Neural progenitor cell (in vitro differentiated cells): ENCODE results near the gene CUL7. TPM values are rescaled to one million over a fixed set of nuclear protein-coding genes. Genes with fewer than 3 reads are reported as not detected.

Experiments used
- DNase-seq: peaks from one replicate; pipeline ENCODE4 v3.0.0-alpha.2; 2016; ENCODE audit warnings: low spot score
- H2AFZ ChIP-seq: fragments of 200-600 bp; sonication (generic); replicated peaks from 2 replicates; pipeline ENCODE4 v1.6.1; 2016; ENCODE audit warnings: antibody characterized with exemption
- H3F3A ChIP-seq: fragments of 200-600 bp; sonication (generic); 2 replicates; pipeline ENCODE4 v1.6.1; 2016; ENCODE audit warnings: antibody characterized with exemption, low read depth
- H3K27ac ChIP-seq: fragments of 200-600 bp; sonication (generic); 2 replicates; pipeline ENCODE4 v1.5.1; 2016; ENCODE audit warnings: mild to moderate bottlenecking
- H3K27me3 ChIP-seq: fragments of 200-600 bp; sonication (generic); 2 replicates; pipeline ENCODE4 v1.6.1; 2016; ENCODE audit warnings: mild to moderate bottlenecking, moderate library complexity
- H3K36me3 ChIP-seq: fragments of 200-600 bp; sonication (generic); 2 replicates; pipeline ENCODE4 v1.5.1; 2016
- H3K4me1 ChIP-seq: fragments of 200-600 bp; sonication (generic); 2 replicates; pipeline ENCODE4 v1.6.1; 2016; ENCODE audit warnings: mixed run types
- H3K4me2 ChIP-seq: fragments of 200-600 bp; sonication (generic); 2 replicates; pipeline ENCODE4 v1.6.1; 2016
- H3K4me3 ChIP-seq: fragments of 200-600 bp; sonication (generic); 2 replicates; pipeline ENCODE4 v1.5.1; 2016
- H3K79me2 ChIP-seq: fragments of 200-600 bp; sonication (generic); 2 replicates; pipeline ENCODE4 v1.6.1; 2016; ENCODE audit warnings: low read depth
- H3K9ac ChIP-seq: fragments of 200-600 bp; sonication (generic); 2 replicates; pipeline ENCODE4 v1.6.1; 2016
- H3K9me3 ChIP-seq: fragments of 200-600 bp; sonication (generic); 2 replicates; pipeline ENCODE4 v1.5.1; 2016; ENCODE audit warnings: low read depth
- H4K20me1 ChIP-seq: fragments of 200-600 bp; sonication (generic); 2 replicates; pipeline ENCODE4 v1.6.1; 2016; ENCODE audit warnings: low read depth
- H3K27ac Mint-ChIP-seq: 3 replicates; pipeline ENCODE4 v1.8.0; 2021; ENCODE audit warnings: mixed read lengths
- H3K27me3 Mint-ChIP-seq: 2 replicates; pipeline ENCODE4 v1.8.0; 2022; ENCODE audit warnings: low read depth, mild to moderate bottlenecking, inconsistent platforms, moderate library complexity, mixed read lengths; ENCODE audit not compliant: insufficient read depth
- H3K36me3 Mint-ChIP-seq: 3 replicates; pipeline ENCODE4 v1.8.0; 2021; ENCODE audit warnings: mixed read lengths
- H3K4me1 Mint-ChIP-seq: 3 replicates; pipeline ENCODE4 v1.8.0; 2021; ENCODE audit warnings: mixed read lengths
- H3K4me3 Mint-ChIP-seq: 3 replicates; pipeline ENCODE4 v1.8.0; 2021; ENCODE audit warnings: mild to moderate bottlenecking, moderate library complexity, mixed read lengths
- H3K9me3 Mint-ChIP-seq: 3 replicates; pipeline ENCODE4 v1.8.0; 2020; ENCODE audit warnings: mixed read lengths
- CTCF ChIP-seq: fragments of 200-600 bp; sonication (generic); IDR thresholded peaks from 2 replicates; pipeline ENCODE4 v1.5.1; 2017; ENCODE audit warnings: antibody characterized with exemption, mild to moderate bottlenecking
- EZH2 ChIP-seq: fragments of 200-600 bp; sonication (generic); IDR thresholded peaks from 2 replicates; pipeline ENCODE4 v1.6.1; 2017; ENCODE audit warnings: antibody characterized with exemption, mild to moderate bottlenecking, moderate library complexity
- EZH2phosphoT487 ChIP-seq: fragments of 200-600 bp; sonication (generic); IDR thresholded peaks from 2 replicates; pipeline ENCODE4 v1.6.1; 2017; ENCODE audit warnings: antibody characterized with exemption
- total RNA-seq: library from RNA; depleted of rRNA; stranded (reverse); fragments of >200 nt; gene quantifications from 2 replicates; pipeline ENCODE4 v1.2.3, GENCODE V29; 2015; ENCODE audit warnings: low replicate concordance

Gene CUL7
- total RNA-seq, 1 donor from 2014 or later, result 23.1 TPM

- H3K9me3 Mint-ChIP-seq, result no peaks in the 10 kb centered on the region
- no peak overlapping the region for H3K9ac ChIP-seq
These were observed 65.1 kb downstream of the CUL7 start for GRCh38 chr6:42988486-42989020.

More at GRCh38 chr6:42988486-42989020, 65.1 kb downstream of the CUL7 start:
- H3K27ac Mint-ChIP-seq, result no peak overlapping the region
- peaks cover 30% of the 10 kb centered on the region for H3K79me2 ChIP-seq
- no peak for DNase-seq
- H3K27me3 Mint-ChIP-seq, result no peaks in the 10 kb centered on the region
- no peak overlapping the region for H3K4me3 ChIP-seq
- H3K9me3 ChIP-seq, result no peaks in the 10 kb centered on the region
- no peaks in the 10 kb centered on the region for H3K36me3 ChIP-seq
- peaks cover 5% of the 10 kb centered on the region for H3F3A ChIP-seq
- H2AFZ ChIP-seq, result no peak overlapping the region
- peaks cover 14% of the 10 kb centered on the region for H3K36me3 Mint-ChIP-seq
- peaks cover 37% of the 10 kb centered on the region for H3K4me1 Mint-ChIP-seq
- no peak for TF ChIP-seq CTCF
- no peak for TF ChIP-seq EZH2
- no peak for TF ChIP-seq EZH2phosphoT487
- H3K27ac ChIP-seq, result no peak overlapping the region
- peaks cover 11% of the 10 kb centered on the region for H3K4me1 ChIP-seq
- no peaks in the 10 kb centered on the region for H3K27me3 ChIP-seq
- no peak overlapping the region for H3K4me3 Mint-ChIP-seq
- H3K4me2 ChIP-seq, result no peak overlapping the region
- peaks cover 42% of the 10 kb centered on the region for H4K20me1 ChIP-seq

Other genes starting within 250 kb of the CUL7 start
- gene RPL7L1, start 174.2 kb downstream of the CUL7 start, total RNA-seq, result 92.0 and 106 TPM in 2 replicates
- not detected in 2 replicates for gene PTCRA, start 137.8 kb downstream of the CUL7 start, total RNA-seq
- 38.0 and 65.4 TPM in 2 replicates for gene CNPY3, start 124.4 kb downstream of the CUL7 start, total RNA-seq
- gene GNMT, start 93.1 kb downstream of the CUL7 start, total RNA-seq, result 0.50 TPM in 1 of 2 replicates, not detected in the other
- 11.3 and 22.4 TPM in 2 replicates for gene PEX6, start 74.7 kb downstream of the CUL7 start, total RNA-seq
- 75.0 and 103 TPM in 2 replicates for gene PPP2R5D, start 69.3 kb downstream of the CUL7 start, total RNA-seq
- gene MEA1, start 39.9 kb downstream of the CUL7 start, total RNA-seq, result 73.1 and 88.3 TPM in 2 replicates
- 122 and 165 TPM in 2 replicates for gene KLHDC3, start 39.6 kb downstream of the CUL7 start, total RNA-seq
- 77.8 and 93.3 TPM in 2 replicates for gene RRP36, start 32.2 kb downstream of the CUL7 start, total RNA-seq
- 20.7 and 31.7 TPM in 2 replicates for gene MRPL2, start 5.6 kb upstream of the CUL7 start, total RNA-seq
- gene KLC4, start 5.8 kb upstream of the CUL7 start, total RNA-seq, result 12.6 and 28.2 TPM in 2 replicates
- 68.0 and 155 TPM in 2 replicates for gene PTK7, start 22.5 kb upstream of the CUL7 start, total RNA-seq
- gene SRF, start 117.4 kb upstream of the CUL7 start, total RNA-seq, result 15.0 and 35.6 TPM in 2 replicates
- gene CUL9, start 128.3 kb upstream of the CUL7 start, total RNA-seq, result 14.1 and 25.9 TPM in 2 replicates
- gene DNPH1, start 175.6 kb upstream of the CUL7 start, total RNA-seq, result 25.2 and 113 TPM in 2 replicates
- gene TTBK1, start 189.6 kb upstream of the CUL7 start, total RNA-seq, result 1.7 and 3.2 TPM in 2 replicates
- not detected in 2 replicates for gene SLC22A7, start 244.4 kb upstream of the CUL7 start, total RNA-seq